Stimulated activated memory B cell treated with anti-CD40 and anti-IgM and Interleukin-4, amounts not matched to agents 10 μg/mL and 1 μg/mL and 100 μg/mL, for 72 hours (primary cell): ENCODE measurements around the gene INPP5D.
A peak's percentile ranks its signal among the peaks of the same experiment; 100 is the strongest.

Experiments used
- ATAC-seq: fragments of 150-1000 bp; cut with Tn5 transposase; 2 replicates; pipeline ENCODE4 v1.10.0; 2021
- H3K27ac Mint-ChIP-seq: one replicate; pipeline ENCODE4 v1.8.0; 2022; ENCODE audit warnings: mild to moderate bottlenecking, mixed read lengths
- H3K27me3 Mint-ChIP-seq: one replicate; pipeline ENCODE4 v1.8.0; 2022; ENCODE audit warnings: mixed read lengths
- H3K36me3 Mint-ChIP-seq: one replicate; pipeline ENCODE4 v1.8.0; 2022; ENCODE audit warnings: mixed read lengths
- H3K4me1 Mint-ChIP-seq: one replicate; pipeline ENCODE4 v1.8.0; 2022; ENCODE audit warnings: mixed read lengths
- H3K4me3 Mint-ChIP-seq: one replicate; pipeline ENCODE4 v1.8.0; 2022; ENCODE audit warnings: mild to moderate bottlenecking, moderate library complexity, mixed read lengths
- H3K9me3 Mint-ChIP-seq: one replicate; pipeline ENCODE4 v1.8.0; 2022; ENCODE audit warnings: mixed read lengths

INPP5D gene

DNA sequence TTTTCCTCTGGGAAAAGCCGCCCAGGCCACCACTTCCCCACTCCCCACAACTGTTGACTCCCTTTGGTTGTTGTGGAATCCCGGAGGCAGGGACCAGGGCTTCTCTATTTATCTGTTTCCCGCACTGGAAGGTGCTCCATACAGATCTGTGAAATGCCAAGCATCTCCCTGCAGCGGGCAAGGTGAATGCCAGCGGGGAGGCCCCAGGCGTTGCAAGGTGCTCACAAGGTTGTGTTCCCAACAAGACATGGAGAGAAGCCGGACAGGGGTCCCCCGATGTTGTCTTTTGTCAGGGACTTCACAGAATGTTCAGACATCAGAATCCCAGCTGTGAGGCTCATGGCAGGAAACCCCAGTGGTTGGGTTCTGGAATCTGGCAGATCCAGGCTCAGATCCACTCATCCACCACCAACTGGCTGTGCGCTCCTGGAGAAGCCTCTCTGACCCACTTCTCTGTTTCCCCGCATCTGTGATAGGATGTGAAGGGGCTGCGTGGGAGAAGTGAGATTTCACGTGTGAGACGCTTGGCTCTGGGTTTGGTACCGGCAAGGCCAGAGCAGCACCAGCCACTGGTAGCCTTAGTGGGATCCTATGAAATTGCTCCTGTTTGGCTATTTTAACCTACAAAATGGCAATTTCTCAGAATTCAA is 36.3 kb upstream of the INPP5D start:
- Mint-ChIP-seq H3K9me3 (no peaks in the 10 kb centered on the region), H3K36me3 (no peaks in the 10 kb centered on the region), H3K4me1 (no peaks in the 10 kb centered on the region), H3K27me3 (no peaks in the 10 kb centered on the region), H3K27ac (no peak overlapping the region), H3K4me3 (no peak overlapping the region)
- ATAC-seq, result no peak

DNA sequence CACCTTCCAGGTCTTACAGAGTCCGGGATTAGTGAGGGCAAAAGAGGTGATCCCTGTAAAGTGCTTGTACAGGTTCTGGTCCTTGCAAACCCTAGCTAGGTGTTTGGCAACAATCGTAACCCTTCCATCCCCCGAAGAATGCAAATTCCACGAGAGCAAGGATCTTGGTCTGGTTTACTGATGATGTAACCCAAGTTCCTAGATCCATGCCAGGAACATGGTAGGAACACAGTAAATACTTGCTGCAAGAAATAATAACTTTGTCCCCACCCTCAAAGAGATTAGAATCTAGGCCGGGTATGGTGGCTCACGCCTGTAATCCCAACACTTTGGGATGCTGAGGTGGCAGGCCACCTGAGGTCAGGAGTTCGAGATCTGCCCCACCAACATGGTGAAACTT is 34.4 kb upstream of the INPP5D start:
- Mint-ChIP-seq H3K36me3 (no peaks in the 10 kb centered on the region), H3K4me3 (no peak overlapping the region), H3K4me1 (no peaks in the 10 kb centered on the region), H3K27me3 (no peaks in the 10 kb centered on the region), H3K27ac (no peak overlapping the region), H3K9me3 (no peaks in the 10 kb centered on the region)
- no peak for ATAC-seq

DNA sequence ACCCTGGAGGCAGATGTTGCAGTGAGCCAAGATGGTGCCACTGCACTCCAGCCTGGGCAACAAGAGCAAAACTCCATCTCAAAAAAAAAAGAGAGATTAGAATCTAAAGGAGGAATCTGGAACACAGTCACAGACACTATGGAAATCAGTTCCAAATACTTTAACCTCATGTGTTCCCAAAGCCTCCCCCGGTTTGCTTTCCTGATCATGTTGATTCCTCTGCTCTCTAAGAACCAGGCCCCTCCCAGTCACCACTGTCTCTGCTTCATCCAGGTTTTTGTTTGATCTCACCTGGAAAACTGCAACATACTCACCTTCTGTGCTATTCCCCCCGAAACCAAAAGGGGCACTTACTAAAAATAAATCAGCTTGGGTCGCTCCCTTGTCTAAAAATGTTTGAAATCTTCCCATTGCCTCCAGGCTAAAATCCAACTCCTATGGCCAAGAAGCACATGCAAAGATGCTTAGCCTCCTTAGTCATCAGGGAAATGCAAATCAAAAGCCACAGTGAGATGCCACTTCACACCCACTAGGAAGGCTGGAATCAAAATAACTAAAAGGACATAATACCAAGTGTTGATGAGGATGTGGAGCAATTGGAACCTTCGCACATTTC is 33.8 kb upstream of the INPP5D start:
- Mint-ChIP-seq H3K9me3 (no peaks in the 10 kb centered on the region), H3K27ac (no peak overlapping the region), H3K27me3 (no peaks in the 10 kb centered on the region), H3K4me1 (no peaks in the 10 kb centered on the region), H3K36me3 (no peaks in the 10 kb centered on the region), H3K4me3 (no peak overlapping the region)
- no peak for ATAC-seq

DNA sequence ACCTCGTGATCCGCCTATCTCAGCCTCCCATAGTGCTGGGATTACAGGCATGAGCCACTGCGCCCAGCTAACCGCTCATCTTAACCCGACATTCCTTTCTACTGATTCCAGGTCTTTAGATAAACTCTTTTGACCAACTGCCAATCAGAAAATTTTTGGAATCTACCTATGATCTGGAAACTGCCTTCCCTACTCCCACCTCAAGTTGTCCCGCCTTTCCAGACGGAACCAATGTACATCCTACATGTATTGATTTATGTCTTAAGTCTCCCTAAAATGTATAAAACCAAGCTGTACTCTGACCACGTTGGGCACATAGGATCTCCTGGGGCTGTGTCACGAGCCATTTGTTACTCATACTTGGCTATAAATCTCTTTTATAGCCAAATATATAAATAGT is 30.8 kb upstream of the INPP5D start:
- no peak overlapping the region for H3K4me3 Mint-ChIP-seq
- no peaks in the 10 kb centered on the region for H3K36me3 Mint-ChIP-seq
- no peak overlapping the region for H3K27ac Mint-ChIP-seq
- H3K9me3 Mint-ChIP-seq, result no peaks in the 10 kb centered on the region
- no peak for ATAC-seq
- no peaks in the 10 kb centered on the region for H3K27me3 Mint-ChIP-seq
- H3K4me1 Mint-ChIP-seq, result no peaks in the 10 kb centered on the region

DNA sequence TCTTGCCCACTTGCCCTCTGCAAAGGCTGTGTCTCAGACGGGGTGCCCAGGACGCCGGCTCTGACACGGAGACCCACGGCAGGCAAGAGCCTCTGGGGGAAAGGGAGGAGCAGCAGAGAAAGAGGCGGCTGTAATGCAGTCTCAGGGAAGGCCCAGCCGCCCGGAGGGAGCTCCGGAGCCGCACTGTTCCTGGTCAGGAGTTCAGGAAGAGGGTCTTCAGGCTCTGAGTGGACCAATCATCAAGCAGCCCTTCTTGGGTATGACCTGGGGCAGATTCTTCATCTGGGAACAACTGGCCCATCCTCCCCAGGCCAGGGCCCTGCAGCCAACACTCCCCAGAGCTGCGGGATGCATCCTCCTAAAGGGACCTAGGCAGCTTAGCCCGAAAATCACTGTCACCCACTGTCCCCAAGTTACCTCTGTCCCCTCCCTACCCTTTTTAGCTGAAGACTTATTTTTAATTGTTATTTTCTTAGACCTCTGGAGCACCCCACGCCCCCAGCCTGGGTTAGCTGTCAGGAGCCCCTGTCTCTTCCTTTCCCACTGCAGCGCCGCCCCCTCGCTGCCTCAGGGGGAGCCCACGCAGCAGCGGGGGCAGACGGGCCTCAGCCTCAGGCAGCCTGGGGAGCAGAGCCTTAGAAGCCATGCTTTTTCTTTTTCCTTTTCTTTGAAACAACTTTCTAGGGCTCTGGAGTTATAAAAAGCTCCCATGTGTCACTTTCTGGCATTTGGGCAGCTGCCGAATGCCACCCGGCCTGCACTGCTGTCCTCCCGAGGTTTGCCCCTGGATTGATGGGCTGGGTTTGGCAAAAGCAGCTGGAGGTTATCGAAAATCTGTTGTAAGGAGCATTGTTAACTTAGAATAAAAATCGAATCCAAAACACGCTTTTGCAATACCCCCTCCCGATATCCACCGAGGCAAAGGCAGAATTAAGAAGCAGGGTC is 28.3 kb upstream of the INPP5D start:
- H3K9me3 Mint-ChIP-seq, result no peaks in the 10 kb centered on the region
- no peaks in the 10 kb centered on the region for H3K27me3 Mint-ChIP-seq
- no peak overlapping the region for H3K27ac Mint-ChIP-seq
- H3K4me3 Mint-ChIP-seq, result no peak overlapping the region
- H3K4me1 Mint-ChIP-seq, result no peaks in the 10 kb centered on the region
- ATAC-seq, result no peak
- no peaks in the 10 kb centered on the region for H3K36me3 Mint-ChIP-seq

DNA sequence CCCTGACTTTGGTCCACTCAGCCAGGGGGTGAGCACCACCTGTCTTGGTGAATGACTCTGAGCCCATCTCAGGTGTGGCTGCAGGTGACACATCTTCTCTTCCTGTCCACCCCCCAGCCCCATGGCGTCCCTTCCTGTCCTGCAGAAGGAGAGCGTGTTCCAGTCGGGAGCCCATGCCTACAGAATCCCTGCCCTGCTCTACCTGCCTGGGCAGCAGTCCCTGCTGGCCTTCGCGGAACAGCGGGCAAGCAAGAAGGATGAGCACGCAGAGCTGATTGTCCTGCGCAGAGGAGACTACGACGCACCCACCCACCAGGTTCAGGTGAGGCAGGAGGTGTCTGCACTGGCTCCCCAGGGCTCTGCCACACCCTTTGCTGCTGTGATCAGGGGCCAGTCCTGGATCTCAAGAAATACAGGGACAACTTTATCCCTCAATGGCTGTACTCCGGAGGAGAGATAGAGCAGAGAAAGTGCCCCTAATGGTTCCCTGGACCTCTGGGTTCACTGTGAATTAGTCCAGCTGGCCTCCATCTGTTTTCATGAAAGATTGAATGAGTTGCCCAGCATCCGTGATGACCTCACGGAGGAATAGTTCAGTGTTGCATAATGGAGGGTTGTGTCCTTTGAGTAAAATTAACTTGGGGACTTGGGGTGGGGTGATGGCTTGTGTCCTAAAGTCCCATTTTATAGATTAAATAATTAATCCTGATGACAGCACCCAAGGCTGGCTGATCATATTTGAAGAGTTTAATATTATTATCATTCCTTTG is 27.4 kb upstream of the INPP5D start, which contains the start of gene NEU2:
NEU2 (plus strand) TSS at position 122 of the 770 bp plus-strand sequence; CDS start at position 122, 0 bp downstream.
- Mint-ChIP-seq H3K27me3 (no peaks in the 10 kb centered on the region), H3K36me3 (no peaks in the 10 kb centered on the region), H3K4me1 (no peaks in the 10 kb centered on the region), H3K4me3 (no peak within 1 kb of the TSS), H3K9me3 (no peaks in the 10 kb centered on the region), H3K27ac (no peak within 1 kb of the TSS)
- ATAC-seq, result no peak

DNA sequence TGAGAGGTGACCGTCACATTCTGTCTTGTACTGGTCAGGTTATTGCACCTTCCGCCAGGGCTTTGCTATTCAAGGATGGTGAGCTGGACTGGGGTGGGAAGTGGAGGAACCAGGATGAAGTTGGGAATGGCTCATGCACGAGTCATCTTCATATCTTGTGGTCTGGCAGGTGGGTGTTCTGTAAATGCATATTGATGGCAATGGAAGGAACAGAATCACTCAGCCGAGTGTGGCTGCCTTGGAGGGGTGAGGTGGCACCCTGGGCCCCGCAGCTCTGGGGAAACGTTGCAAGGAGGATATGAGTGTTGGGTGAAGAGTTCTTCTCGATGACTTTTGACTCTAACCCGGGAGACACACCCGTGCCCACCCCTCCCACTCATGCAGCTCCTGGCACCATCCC is 26.5 kb upstream of the INPP5D start:
- no peaks in the 10 kb centered on the region for H3K9me3 Mint-ChIP-seq
- no peak for ATAC-seq
- no peak overlapping the region for H3K27ac Mint-ChIP-seq

DNA sequence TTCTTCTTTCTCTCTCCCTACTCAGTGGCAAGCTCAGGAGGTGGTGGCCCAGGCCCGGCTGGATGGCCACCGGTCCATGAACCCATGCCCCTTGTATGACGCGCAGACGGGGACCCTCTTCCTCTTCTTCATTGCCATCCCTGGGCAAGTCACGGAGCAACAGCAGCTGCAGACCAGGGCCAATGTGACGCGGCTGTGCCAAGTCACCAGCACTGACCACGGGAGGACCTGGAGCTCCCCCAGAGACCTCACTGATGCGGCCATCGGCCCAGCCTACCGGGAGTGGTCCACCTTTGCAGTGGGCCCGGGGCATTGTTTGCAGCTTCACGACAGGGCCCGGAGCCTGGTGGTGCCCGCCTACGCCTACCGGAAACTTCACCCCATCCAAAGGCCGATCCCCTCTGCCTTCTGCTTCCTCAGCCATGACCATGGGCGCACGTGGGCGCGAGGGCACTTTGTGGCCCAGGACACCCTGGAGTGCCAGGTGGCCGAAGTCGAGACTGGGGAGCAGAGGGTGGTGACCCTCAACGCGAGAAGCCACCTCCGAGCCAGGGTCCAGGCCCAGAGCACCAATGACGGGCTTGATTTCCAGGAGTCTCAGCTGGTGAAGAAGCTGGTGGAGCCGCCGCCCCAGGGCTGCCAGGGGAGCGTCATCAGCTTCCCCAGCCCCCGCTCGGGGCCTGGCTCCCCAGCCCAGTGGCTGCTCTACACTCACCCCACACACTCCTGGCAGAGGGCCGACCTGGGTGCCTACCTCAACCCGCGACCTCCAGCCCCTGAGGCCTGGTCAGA is 25.9 kb upstream of the INPP5D start:
- Mint-ChIP-seq H3K9me3 (no peaks in the 10 kb centered on the region), H3K4me3 (no peak overlapping the region)

More for the DNA sequence above, 26.5 kb upstream of the INPP5D start:
- no peaks in the 10 kb centered on the region for H3K27me3 Mint-ChIP-seq
- H3K36me3 Mint-ChIP-seq, result no peaks in the 10 kb centered on the region
- no peak overlapping the region for H3K4me3 Mint-ChIP-seq
- no peaks in the 10 kb centered on the region for H3K4me1 Mint-ChIP-seq

DNA sequence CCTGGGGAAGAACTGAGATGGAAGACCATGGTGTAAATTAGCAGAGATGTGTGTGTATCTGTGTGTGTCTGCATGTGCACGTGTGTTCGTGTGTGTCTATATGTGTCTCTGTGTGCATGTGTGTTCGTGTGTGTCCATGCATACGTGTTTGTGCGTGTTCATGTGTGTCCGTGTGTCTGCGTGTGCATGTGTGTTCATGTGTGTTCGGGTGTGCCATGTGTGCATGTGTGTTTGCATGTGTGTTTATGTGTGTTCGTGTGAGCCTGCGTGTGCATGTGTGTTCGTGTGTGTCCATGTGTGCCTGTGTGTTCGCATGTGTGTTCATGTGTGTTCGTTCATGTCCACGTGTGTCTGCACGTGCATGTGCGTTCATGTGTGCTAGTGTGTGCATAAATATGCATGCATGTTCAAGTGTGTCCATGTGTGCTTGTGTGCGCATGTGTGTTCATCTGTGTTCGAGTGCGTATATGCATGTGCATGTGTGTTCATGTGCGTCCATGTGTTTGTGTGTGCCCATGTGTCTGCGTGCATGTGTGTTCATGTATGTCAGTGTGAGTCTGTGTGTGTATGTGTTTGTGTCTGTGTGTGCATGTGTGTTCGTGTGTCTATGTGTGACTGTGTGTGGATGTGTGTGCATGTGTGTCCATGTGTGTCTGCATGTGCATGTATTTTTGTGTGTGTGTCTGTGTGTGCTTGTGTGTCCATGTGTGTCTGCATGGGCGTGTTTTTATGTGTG is 24.5 kb upstream of the INPP5D start:
- no peak for ATAC-seq
- no peak overlapping the region for H3K27ac Mint-ChIP-seq
- H3K4me1 Mint-ChIP-seq, result no peaks in the 10 kb centered on the region
- H3K27me3 Mint-ChIP-seq, result peaks cover 9% of the 10 kb centered on the region
- no peak overlapping the region for H3K4me3 Mint-ChIP-seq
- no peaks in the 10 kb centered on the region for H3K9me3 Mint-ChIP-seq
- H3K36me3 Mint-ChIP-seq, result no peaks in the 10 kb centered on the region

More for the DNA sequence above, 25.9 kb upstream of the INPP5D start:
- Mint-ChIP-seq H3K36me3 (no peaks in the 10 kb centered on the region), H3K27ac (no peak overlapping the region), H3K27me3 (no peaks in the 10 kb centered on the region), H3K4me1 (no peaks in the 10 kb centered on the region)
- ATAC-seq, result peak; percentile 50

DNA sequence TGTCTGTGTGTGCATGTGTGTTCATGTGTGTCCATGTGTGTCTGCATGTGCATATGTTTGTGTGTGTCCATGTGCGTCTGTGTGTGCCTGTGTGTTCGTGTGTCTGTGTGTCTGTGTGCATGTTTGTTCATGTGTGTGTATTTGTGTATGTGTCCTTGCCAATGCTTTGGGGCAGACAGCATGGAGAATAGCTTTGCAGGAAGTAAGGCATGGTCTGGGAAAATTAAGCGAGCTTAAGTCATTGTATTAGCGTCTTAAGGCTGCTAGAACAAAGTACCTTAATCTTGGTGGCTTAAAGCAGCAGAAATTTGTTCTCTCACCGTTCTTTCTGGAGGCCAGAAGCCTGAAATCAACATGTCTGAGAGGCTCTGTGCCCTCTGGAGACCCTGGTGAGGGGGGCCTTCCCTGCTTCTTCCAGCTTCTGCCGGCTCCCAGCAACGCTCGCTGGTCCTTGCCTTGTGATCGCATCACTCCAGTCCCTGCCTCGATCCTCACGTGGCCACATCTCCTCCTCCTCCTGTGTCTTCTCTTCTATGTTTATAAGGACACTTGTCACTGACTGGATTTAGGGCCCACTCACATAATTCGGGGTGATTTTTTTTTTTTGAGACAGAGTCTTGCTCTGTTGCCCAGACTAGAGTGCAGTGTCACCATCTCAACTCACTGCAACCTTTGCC is 23.8 kb upstream of the INPP5D start:
- Mint-ChIP-seq H3K9me3 (no peaks in the 10 kb centered on the region), H3K4me1 (no peaks in the 10 kb centered on the region), H3K4me3 (no peak overlapping the region), H3K27me3 (peaks cover 12% of the 10 kb centered on the region), H3K27ac (no peak overlapping the region), H3K36me3 (no peaks in the 10 kb centered on the region)
- no peak for ATAC-seq

DNA sequence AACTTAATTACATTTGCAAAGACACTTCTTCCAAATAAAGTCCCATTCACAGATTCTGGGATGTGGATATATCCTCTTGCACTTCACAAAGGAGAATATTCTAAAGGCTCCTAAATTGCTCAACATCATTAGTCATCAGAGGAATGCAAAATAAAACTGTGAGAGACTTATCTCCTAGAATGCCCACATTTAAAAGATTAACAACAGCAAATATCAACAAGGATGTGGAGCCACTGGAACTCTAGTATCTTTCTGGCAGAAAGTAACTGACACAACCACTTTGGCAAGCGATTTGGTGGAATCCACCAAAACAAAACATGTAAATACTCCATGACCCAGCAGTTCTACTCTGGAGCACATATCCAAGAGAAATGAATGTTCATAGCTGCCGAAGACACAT is 23.1 kb upstream of the INPP5D start:
- H3K4me1 Mint-ChIP-seq, result peaks cover 4% of the 10 kb centered on the region
- no peak for ATAC-seq
- peaks cover 12% of the 10 kb centered on the region for H3K27me3 Mint-ChIP-seq
- H3K36me3 Mint-ChIP-seq, result no peaks in the 10 kb centered on the region
- H3K27ac Mint-ChIP-seq, result no peak overlapping the region
- H3K9me3 Mint-ChIP-seq, result no peaks in the 10 kb centered on the region
- H3K4me3 Mint-ChIP-seq, result no peak overlapping the region

DNA sequence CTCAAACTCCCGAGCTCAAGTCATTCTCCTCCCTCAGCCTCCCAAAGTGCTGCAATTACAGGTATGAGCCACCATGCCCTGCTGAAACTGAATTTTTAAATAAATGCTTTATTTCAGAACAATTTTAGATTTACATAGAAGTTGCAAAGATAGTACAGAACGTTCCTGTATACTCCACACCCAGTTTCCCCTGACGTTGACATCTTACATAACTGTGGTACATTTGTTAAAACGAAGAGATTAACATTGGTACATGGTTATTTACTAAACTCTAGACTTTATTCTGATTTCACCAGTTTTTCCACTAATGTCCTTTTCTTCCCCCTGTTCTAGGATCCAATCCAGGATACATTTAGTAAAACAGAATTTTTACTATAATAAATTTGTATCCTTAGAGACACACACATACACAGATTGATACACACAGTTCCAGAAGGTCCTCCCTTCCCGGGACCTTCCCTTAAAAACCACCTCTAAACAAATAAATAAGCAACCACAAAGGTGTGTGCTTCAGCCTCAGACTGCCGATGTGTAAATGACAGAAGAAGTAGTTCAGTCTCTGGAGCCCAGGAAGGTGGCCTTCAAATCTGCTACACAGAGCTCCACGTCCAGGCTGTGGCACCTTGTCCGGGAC is 20.8 kb upstream of the INPP5D start:
- H3K27ac Mint-ChIP-seq, result no peak overlapping the region
- no peak for ATAC-seq

More for the DNA sequence above, 20.8 kb upstream of the INPP5D start:
- Mint-ChIP-seq H3K4me3 (no peak overlapping the region), H3K9me3 (no peaks in the 10 kb centered on the region), H3K4me1 (peaks cover 7% of the 10 kb centered on the region), H3K27me3 (peaks cover 12% of the 10 kb centered on the region), H3K36me3 (no peaks in the 10 kb centered on the region)
